Gastrocnemius medialis (tissue), 4 donors: ENCODE data around the gene DENND1A. TPM values are rescaled to one million over a fixed set of nuclear protein-coding genes. Genes with fewer than 3 reads are reported as not detected.

Experiments
- ATAC-seq, 2 donors: fragments of 150-250 bp; one replicate each; pipeline ENCODE4 v1.9.1; 2016
- DNase-seq, 2 donors: peaks; one replicate each; pipeline ENCODE4 v3.0.0-alpha.2; 2019
- H3K27ac ChIP-seq, 4 donors: fragments of 200-600 bp; sonication (generic); 1 replicate in 1 of 4; 2 replicates in 3 of 4; pipeline ENCODE4 v1.5.1; 2016 to 2018; ENCODE audit warnings: mild to moderate bottlenecking in 2 of 4, moderate library complexity in 1 of 4
- H3K27me3 ChIP-seq, 3 donors: fragments of 200-600 bp; sonication (generic) in 2 of 3; 1 replicate in 1 of 3; 2 replicates in 2 of 3; pipeline versions ENCODE4 v1.5.1 to v1.6.0; 2016 to 2019; ENCODE audit warnings: mild to moderate bottlenecking in 1 of 3, moderate library complexity in 1 of 3
- H3K36me3 ChIP-seq, 2 donors: fragments of 200-600 bp; sonication (generic) in 1 of 2; one replicate each; pipeline ENCODE4 v1.5.1; 2017 to 2018
- H3K4me1 ChIP-seq, 2 donors: fragments of 200-600 bp; sonication (generic) in 1 of 2; one replicate each; pipeline ENCODE4 v1.5.1; 2016 to 2017; ENCODE audit warnings: mild to moderate bottlenecking in 2 of 2
- H3K4me3 ChIP-seq, 4 donors: fragments of 200-600 bp; sonication (generic) in 3 of 4; 1 replicate in 1 of 4; 2 replicates in 3 of 4; pipeline ENCODE4 v1.5.1; 2016 to 2019; ENCODE audit warnings: mild to moderate bottlenecking in 2 of 4
- H3K9me3 ChIP-seq, 3 donors: fragments of 200-600 bp; sonication (generic) in 2 of 3; 1 replicate in 1 of 3; 2 replicates in 2 of 3; pipeline ENCODE4 v1.5.1; 2016 to 2019
- CTCF ChIP-seq, 5 experiments: fragments of 450-650 bp in 3 of 5; fragments of 200-600 bp in 2 of 5; sonication (generic) in 2 of 5; IDR thresholded peaks in 4 of 5; conservative IDR thresholded peaks in 1 of 5; 1 replicate in 4 of 5; 2 replicates in 1 of 5; pipeline ENCODE4 v1.5.1; 2016 to 2019; ENCODE audit warnings: antibody characterized with exemption in 5 of 5, mild to moderate bottlenecking in 3 of 5, moderate library complexity in 3 of 5
- POLR2A ChIP-seq, 2 donors: fragments of 450-650 bp; IDR thresholded peaks; one replicate each; pipeline ENCODE4 v1.6.1; 2017; ENCODE audit warnings: antibody characterized with exemption in 2 of 2, mild to moderate bottlenecking in 2 of 2, moderate library complexity in 2 of 2
- in situ Hi-C, 4 donors: fragments of 200-750 bp; cut with MboI; loops; one replicate each; pipeline versions ENCODE4 v1.15.0 to v1.8.0; 2017; ENCODE audit warnings: low sequenced_read_pairs in 4 of 4
- intact Hi-C: fragments of 100-400 bp; cut with DNase I; formaldehyde crosslinking; loops from one replicate; pipeline ENCODE4 v1.15.1; 2023; ENCODE audit warnings: low total_unique reads
- total RNA-seq, 4 donors: library from RNA; depleted of rRNA; stranded (reverse); fragments of >200 nt; gene quantifications; one replicate each; pipeline versions ENCODE4 v1.1.0 to v1.2.3, GENCODE V29; 2016

Gene DENND1A
- total RNA-seq, 4 donors from 2014 or later, result 14.1 to 24.6 (median 16.4) TPM

DNA sequence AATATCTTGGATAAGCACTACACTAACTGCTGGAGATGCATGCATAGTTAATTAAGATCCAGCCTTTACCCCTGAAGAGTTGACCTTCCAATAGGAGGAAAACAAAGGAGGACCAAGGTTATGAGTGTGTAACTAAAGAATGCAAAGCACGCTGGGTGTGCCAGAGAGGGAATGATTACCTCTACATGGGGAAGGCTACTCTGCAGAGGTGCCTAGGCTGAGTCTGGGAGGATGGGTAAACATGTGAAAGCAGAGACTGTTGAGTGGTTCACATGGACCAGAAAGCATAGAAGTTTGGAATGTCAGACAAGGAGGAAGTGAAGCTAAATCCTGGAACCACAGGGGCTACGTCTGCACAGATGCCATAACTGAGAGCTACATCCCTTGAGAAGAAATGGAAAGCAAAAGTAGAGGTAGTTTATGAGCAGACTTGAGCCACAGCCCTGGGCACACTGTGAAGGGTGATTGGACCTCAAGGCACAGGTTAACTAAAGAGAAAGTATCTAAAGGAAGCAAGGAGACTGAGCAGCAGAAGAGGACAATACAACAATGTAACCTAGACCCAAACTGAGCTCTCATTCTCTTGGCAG lies 176.2 kb downstream of the DENND1A start:
- no peak for DNase-seq
- no peaks in the 10 kb centered on the region for H3K27me3 ChIP-seq
- intact Hi-C loops, result no loop called here
- peaks cover 0 to 16% of the 10 kb centered on the region in 2 donors for H3K36me3 ChIP-seq
- in situ Hi-C loops, result no loop called here
- no peak for TF ChIP-seq POLR2A (IDR thresholded peaks at IDR 0.05)
- TF ChIP-seq CTCF (IDR thresholded peaks at IDR 0.05 in 4 of 5, conservative IDR thresholded peaks at IDR 0.05 in 1 of 5), result no peak
- ATAC-seq, result no peak
- H3K4me1 ChIP-seq, result peaks cover 8 to 17% of the 10 kb centered on the region in 2 donors
- H3K9me3 ChIP-seq, result no peaks in the 10 kb centered on the region
- H3K27ac ChIP-seq, result no peak overlapping the region
- no peak overlapping the region for H3K4me3 ChIP-seq

GRCh38 chr9:123753016-123753415 lies 176.9 kb downstream of the DENND1A start:
- DNase-seq (no peak), ATAC-seq (no peak)
- intact Hi-C loops, result no loop called here
- Histone ChIP-seq H3K27me3 (no peaks in the 10 kb centered on the region), H3K4me3 (no peak overlapping the region), H3K36me3 (peaks cover 0 to 16% of the 10 kb centered on the region in 2 donors), H3K4me1 (peaks cover 8 to 17% of the 10 kb centered on the region in 2 donors), H3K27ac (no peak overlapping the region), H3K9me3 (no peaks in the 10 kb centered on the region)
- in situ Hi-C loops, result no loop called here
- TF ChIP-seq POLR2A (IDR thresholded peaks at IDR 0.05) (no peak), CTCF (IDR thresholded peaks at IDR 0.05 in 4 of 5, conservative IDR thresholded peaks at IDR 0.05 in 1 of 5) (no peak)

DNA sequence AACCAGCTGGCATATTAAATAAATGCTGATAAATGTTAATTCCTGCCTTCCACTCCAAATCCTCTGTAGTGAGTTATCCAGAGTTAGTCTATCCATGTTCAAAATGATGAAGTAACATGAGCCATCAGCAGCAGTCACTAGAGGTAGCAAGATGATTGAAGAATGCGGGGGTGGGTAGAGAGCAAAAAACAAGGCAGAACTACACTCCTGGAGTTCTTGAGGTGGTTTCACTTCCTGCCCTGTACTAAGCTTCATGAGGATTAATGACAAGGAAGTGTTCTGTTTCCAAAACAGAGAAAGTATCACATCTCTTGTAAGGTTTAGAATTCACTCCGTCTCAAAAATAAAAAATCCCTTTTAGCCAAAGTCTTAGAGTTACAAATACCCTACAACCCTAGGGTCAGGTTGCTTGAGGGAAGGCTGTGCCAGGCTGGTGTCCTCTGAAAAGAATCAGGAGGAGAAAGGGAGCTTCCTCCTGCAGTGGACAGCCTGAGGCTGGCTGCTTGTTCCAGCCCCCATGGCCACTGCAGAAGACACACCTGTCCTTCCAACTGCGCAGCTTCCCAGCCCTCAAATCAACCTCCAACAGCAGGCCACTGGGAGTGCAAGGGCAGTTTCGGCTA lies 180.2 kb downstream of the DENND1A start:
- no peak for ATAC-seq
- Histone ChIP-seq H3K36me3 (no peaks in the 10 kb centered on the region), H3K4me1 (peaks cover 8 to 15% of the 10 kb centered on the region in 2 donors), H3K27me3 (no peaks in the 10 kb centered on the region), H3K4me3 (no peak overlapping the region), H3K9me3 (no peaks in the 10 kb centered on the region), H3K27ac (no peak overlapping the region)
- DNase-seq, result no peak
- no peak for TF ChIP-seq CTCF (IDR thresholded peaks at IDR 0.05 in 4 of 5, conservative IDR thresholded peaks at IDR 0.05 in 1 of 5)
- no peak for TF ChIP-seq POLR2A (IDR thresholded peaks at IDR 0.05)
- in situ Hi-C loops, result loop anchor here in 1 of 4 donors (25.0 kb wide), 1 partner anchor 288 kb away; no protein-coding TSS in a partner anchor
- intact Hi-C loops, result loop anchor here (10.0 kb wide), 1 partner anchor 175 kb away; no protein-coding TSS in a partner anchor

GRCh38 chr9:123746765-123747164 lies 183.2 kb downstream of the DENND1A start:
- TF ChIP-seq CTCF (IDR thresholded peaks at IDR 0.05 in 4 of 5, conservative IDR thresholded peaks at IDR 0.05 in 1 of 5), result no peak
- no peak for ATAC-seq
- Histone ChIP-seq H3K27me3 (no peaks in the 10 kb centered on the region), H3K4me1 (peaks cover 16 to 20% of the 10 kb centered on the region in 2 donors), H3K36me3 (no peaks in the 10 kb centered on the region), H3K4me3 (no peak overlapping the region), H3K27ac (no peak overlapping the region), H3K9me3 (no peaks in the 10 kb centered on the region)
- intact Hi-C loops (loop anchor here (10.0 kb wide), 1 partner anchor 178 kb away; no protein-coding TSS in a partner anchor), in situ Hi-C loops (loop anchor here in 1 of 4 donors (25.0 kb wide), 1 partner anchor 291 kb away; no protein-coding TSS in a partner anchor)
- DNase-seq, result no peak
